Right lung (tissue), 5 donors: Measurements from ENCODE around the gene CXXC5. TPM values are rescaled to one million over a fixed set of nuclear protein-coding genes. Genes with fewer than 3 reads are reported as not detected.

Experiments
- DNase-seq, 2 donors: peaks; one replicate each; pipeline ENCODE4 v3.0.0-alpha.2; 2013
- polyA plus RNA-seq, 5 donors: library from polyadenylated mRNA; unstranded; fragments of 120-200 nt; gene quantifications; one replicate each; pipeline versions ENCODE4 v1.2.1 to v1.2.3, GENCODE V29; 2013; ENCODE audit warnings: inconsistent platforms in 1 of 5, low replicate concordance in 1 of 5; ENCODE audit not compliant: insufficient read length in 5 of 5, insufficient read depth in 1 of 5

Gene CXXC5
- polyA plus RNA-seq, 5 donors = 35.7 to 48.0 (median 40.1) TPM

DNA sequence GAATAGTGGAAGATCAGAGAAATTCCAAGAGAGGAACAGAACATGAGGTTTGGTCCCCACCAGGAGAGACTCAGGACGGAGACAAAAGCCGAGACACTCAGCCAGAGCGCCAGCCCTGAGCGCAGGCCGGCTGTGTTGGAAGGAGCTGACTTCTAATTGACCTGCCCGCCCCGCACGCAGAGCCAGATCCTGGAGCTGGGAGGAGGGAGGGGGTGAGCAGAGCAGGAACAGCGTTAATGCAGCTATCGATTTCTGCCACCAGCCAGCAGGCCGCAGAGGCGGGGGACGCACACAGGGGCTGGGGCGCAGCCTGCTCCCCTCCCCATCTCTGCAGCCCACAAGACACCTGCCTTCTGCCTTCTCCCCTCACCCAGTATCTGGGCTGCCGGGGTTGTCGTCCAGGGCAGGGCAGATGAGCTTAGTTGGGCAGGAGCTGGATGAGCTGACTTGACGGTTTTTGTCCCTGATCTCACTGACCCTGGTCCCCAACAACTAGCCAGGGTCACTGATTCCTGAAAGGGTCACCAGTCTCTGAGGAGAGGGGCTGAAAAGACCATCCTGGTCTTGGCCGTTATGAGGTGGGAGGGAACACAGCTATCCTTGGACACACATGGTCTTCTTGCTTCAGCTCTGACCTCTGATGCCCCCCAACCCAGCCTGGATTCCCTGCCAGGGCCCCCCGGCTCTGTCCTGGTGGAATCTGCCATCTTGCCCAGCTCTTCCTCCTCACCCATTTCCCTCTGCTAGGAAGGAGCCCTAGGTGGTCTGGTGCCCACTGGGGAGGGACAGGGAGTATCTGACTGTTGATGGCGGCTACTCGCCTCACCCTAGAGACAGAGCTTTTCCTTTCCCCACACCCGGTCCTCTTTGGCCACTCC is 29.8 kb downstream of the CXXC5 start:
- no peak for DNase-seq

DNA sequence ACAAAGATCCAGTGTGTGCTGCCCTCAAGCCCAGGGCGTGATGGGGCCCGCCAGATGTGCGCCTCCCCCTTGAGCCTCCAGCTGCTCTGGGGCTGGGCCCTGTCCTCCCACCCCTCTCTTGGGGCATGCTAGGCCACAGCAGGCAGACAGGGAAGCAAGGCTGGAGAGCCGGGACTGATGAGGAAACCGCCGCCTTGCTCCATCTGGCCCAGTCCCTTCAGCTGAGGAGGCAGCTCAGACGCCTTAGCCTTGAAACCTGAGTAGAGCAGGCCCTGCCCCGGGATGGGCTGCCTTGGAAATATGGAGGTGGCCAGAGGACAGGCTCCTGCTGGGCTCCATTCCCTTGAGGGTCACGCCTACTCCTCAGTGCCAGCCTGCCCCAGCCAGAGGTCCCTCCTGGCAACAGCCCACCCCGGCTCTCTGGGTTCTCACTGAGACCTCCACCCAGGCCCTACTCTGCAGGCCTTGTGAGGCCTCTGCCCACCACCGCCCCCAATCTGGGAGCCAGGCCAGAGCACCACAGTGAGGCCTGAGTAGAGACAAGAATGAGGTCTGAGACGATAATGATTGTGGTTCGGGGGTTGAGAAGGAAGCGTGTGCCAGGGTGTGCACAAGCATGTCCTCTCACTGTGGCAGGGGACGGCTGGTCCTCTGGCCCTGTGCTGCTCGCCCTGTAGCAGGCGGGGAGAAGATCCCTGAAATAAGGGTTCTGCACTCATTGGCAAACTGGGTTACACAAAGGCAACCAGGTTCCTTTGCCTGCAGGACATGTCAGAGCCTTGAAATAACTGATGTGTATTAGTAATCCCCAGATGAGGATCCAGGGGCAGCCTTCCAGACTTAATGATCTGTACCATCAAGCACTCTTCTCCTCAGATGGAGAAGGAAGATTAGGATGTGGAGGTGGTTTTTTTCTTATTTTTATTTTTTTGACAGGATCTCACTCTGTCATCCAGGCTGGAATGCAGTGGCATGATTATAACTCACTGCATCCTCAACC is 30.9 kb downstream of the CXXC5 start:
- no peak for DNase-seq

DNA sequence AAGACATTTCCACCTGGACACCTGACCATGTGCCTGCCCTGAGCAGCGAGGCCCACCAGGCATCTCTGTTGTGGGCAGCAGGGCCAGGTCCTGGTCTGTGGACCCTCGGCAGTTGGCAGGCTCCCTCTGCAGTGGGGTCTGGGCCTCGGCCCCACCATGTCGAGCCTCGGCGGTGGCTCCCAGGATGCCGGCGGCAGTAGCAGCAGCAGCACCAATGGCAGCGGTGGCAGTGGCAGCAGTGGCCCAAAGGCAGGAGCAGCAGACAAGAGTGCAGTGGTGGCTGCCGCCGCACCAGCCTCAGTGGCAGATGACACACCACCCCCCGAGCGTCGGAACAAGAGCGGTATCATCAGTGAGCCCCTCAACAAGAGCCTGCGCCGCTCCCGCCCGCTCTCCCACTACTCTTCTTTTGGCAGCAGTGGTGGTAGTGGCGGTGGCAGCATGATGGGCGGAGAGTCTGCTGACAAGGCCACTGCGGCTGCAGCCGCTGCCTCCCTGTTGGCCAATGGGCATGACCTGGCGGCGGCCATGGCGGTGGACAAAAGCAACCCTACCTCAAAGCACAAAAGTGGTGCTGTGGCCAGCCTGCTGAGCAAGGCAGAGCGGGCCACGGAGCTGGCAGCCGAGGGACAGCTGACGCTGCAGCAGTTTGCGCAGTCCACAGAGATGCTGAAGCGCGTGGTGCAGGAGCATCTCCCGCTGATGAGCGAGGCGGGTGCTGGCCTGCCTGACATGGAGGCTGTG is 32.4 kb downstream of the CXXC5 start:
- DNase-seq = no peak

DNA sequence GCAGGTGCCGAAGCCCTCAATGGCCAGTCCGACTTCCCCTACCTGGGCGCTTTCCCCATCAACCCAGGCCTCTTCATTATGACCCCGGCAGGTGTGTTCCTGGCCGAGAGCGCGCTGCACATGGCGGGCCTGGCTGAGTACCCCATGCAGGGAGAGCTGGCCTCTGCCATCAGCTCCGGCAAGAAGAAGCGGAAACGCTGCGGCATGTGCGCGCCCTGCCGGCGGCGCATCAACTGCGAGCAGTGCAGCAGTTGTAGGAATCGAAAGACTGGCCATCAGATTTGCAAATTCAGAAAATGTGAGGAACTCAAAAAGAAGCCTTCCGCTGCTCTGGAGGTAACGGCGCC is 32.9 kb downstream of the CXXC5 start:
- no peak for DNase-seq

DNA sequence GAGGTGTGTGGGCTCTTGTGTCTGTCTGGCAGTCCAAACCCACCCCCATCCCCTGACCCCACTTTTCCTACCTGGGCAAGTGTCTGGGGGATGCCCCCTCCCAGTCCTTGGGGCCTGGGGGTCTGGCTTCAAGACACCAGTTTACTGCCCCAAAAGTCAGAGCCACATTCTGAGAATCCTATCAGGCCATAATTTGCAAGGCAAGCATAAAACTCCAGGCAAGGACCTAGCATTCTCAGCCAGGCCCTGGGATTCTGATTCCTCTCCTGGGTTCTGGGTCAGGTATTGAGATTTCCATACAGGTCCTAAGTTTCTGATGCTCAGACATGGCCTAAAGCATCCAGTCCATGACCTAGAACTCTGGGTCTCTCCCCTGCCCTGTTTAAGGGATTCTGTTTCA is 33.3 kb downstream of the CXXC5 start:
- no peak for DNase-seq

DNA sequence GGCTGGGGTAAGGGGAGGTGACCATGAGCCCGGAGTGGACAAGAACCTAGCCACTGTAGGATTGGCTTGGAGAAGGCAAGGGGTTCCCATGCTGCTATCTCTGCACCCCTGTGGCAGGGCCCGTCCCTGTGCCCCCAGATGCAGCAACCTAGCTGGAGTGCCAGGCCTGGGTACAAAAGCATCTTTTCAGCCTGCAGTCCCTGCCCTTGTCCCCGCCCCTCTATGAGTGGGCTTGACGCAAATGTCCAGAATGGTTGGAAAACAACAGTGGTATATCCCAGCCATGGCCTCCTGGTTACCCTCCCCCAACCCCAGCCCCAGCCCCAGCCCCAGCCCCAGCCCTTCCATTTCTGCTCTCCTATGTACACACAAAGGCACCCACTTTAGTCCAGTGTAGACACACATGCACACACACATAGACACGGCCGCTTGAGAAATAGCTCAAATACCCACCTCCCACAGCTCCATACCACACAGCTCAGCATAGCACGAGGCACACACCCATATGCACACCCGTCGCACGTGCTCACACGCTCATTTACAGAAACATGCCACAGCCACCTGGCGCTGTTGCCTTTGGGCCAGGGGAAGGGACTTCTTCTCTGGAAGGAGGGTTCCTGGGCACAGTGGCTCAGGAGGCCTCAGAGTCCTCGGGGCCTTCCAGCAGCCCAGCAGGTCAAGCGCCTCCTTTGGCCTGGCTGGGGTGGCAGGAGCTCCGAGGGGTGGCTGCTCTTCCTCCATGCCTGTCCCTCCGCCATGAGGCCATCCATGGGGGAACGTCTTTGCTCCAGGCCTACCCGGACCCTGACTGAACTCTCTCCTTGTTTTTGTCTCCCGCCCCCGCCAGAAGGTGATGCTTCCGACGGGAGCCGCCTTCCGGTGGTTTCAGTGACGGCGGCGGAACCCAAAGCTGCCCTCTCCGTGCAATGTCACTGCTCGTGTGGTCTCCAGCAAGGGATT is 34.1 kb downstream of the CXXC5 start:
- no peak for DNase-seq

DNA sequence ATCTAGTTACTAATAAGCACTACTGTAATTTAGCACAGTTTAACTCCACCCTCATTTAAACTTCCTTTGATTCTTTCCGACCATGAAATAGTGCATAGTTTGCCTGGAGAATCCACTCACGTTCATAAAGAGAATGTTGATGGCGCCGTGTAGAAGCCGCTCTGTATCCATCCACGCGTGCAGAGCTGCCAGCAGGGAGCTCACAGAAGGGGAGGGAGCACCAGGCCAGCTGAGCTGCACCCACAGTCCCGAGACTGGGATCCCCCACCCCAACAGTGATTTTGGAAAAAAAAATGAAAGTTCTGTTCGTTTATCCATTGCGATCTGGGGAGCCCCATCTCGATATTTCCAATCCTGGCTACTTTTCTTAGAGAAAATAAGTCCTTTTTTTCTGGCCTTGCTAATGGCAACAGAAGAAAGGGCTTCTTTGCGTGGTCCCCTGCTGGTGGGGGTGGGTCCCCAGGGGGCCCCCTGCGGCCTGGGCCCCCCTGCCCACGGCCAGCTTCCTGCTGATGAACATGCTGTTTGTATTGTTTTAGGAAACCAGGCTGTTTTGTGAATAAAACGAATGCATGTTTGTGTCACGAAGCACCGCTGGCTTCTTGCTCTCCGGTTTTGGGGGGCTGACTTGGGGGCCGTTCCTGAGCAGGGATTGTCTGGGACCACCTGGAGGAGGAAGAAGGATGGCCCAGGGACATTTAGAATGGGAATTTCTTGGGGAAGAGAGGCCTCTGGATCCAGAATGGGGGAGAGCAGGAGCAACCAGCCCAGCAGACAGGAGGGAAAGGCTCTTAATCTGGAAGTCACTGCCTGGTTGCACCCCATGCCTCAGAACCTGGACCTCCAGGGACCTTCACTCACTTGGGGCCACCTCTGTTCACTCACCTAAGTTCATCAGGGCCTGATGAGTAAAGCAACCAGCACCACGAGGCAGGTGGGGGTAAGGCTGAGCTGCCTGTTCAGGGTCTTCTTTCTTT is 35.4 kb downstream of the CXXC5 start:
- no peak for DNase-seq

DNA sequence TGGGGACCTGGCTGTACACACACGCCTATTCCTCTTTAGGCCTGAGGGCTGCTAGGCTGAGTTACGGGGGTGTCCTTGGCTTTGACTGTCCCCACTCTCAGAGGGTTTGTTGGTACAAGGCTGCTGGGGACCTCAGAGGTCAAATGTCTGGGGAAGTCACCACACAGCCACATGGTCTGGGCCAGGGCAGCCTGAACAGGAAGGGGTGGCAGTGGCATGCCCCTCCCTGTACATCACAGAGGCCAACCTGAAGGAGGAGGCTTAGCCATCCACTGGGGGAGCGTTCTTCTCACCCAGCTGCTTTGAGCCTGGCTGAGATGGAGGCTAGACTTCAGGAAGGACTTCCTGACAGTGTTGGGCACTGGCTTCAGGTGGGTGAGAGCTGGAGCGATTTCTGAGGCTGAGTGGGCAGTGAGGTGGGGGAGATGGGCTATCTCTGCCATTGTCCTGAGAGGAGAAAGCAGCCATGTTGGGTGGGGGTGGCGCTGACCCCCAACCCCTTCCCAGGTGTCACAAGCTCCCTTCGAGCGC is 36.3 kb downstream of the CXXC5 start:
- no peak for DNase-seq

DNA sequence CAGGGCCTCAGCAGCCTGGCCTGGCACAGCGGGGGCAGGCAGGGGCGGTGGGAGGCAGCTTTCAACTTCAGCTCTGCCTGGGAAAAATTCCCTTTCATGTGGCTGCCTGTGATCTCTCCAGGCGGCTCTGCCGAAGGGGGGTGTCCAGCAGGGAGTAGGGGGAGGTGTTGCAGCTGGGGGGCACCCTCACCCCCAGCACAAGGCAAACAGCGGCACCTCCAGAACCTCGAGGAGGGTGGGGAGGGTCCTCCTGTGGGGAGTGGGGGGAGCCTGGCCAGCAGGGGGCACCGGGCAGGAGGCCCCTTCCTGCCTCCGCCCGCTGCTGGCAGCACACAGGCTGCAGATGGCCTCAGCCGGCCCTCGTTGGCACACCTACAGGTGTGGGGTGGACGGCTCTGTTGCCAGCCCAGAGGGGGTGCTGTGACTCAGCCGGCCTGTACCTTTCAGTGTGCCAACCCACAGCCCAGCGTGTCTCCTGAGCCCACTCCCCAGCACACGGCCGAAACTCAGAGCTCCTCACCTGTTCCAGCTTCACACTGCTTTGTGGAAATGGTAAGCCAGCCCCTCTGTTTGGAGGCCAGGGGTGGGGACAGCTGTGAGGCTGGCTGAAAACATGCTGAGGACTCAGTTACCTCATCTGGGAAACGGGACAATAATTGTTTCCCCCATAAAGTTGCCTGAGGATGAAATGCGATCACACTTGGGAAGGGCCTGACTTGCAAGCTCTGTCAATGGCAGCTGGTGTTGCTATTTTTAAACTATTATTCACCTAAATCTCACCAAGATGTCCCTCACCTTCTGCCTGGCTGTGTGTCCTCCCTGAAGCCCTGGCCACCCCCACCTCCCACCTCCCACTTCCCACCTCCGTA is 37.0 kb downstream of the CXXC5 start:
- DNase-seq = no peak

DNA sequence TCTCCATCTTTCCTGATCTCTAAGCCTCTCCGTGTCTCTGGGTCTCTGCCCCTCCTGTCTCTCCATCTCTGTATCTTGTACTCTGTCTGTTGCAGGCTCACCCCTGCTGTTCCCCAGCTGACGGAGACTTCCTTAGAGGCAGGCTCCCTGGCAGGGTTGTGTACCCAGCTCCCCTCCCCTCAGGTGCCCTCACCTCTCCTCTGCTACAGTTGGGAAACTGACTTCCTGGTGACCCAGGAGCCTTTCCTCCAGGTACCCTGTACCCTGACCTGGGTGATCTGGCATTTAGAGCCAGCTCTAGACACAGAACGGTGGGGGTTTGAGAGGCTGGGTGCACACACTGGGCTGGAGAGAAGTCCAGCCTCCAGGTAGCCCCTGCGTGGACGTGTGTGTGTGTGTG is 37.7 kb downstream of the CXXC5 start:
- DNase-seq = no peak

DNA sequence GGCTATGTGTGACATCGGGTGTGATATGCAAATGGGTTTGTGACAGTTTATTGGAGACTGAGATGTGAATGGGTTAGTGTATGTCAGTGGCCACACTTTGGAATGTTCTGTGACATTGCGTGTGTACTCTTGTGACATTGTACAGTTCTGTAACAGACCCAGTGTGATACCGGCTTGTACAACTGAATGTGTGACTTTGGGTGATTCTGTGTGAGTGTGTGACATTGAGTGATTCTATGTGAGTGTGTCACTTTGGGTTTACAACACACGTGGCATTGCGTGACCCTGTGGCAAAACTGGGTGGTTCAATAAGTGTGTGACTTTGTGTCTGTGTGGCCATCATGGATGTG is 38.2 kb downstream of the CXXC5 start:
- no peak for DNase-seq

DNA sequence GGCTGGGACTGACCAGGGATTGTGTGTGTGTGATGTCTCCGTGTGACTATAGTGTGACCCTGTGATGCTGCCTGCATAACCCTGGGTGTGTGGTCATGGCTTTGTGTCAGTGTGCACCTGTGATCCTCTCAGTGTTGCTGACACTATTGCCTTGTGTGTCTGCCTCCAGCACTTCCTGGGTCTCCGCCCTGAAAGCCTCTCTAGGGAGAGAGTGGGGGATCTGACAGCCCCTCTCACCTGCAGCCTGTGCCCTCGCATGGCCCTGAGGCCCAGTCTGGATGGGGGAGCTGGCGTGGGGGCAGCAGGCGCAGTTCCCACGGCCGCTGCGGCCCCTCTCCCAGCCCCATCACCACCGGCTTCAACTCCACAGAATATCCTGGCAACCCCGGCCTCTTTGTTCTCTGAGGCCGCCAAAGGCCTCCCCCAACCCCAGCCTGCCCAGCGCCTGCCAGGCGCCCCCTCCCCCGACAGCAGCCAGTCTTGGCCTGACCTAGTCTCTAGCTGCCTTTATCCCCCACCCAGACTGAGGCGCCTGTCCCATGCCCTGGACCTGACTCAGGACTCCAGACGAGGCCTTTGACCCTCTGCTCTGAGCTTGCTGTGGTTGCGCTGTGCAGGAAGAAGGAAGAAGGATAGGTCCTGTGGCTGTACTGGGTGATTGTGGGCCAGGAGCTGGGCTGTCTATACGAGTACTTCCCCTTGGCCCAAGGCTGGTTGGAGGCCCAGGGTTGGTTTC is 38.7 kb downstream of the CXXC5 start:
- DNase-seq = no peak

DNA sequence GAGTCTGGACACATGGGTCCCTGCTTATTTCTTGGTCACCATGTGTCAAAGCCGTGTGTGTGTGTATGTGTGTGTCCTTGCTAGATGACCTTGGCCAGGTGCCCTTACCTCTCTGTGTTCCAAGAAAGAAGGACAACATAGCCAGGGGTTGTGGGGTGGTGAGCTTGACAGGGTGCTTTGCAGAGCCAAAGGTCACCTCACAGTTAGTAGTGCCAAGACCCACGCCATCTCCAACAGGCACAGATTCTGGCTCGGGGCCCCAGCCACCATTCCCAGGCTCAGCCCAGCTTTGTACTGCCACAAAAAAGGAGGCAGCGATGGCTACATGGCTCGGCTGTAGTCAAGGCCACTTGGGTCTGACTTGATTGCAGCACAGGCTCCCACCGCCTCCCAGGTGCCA is 39.5 kb downstream of the CXXC5 start:
- no peak for DNase-seq

DNA sequence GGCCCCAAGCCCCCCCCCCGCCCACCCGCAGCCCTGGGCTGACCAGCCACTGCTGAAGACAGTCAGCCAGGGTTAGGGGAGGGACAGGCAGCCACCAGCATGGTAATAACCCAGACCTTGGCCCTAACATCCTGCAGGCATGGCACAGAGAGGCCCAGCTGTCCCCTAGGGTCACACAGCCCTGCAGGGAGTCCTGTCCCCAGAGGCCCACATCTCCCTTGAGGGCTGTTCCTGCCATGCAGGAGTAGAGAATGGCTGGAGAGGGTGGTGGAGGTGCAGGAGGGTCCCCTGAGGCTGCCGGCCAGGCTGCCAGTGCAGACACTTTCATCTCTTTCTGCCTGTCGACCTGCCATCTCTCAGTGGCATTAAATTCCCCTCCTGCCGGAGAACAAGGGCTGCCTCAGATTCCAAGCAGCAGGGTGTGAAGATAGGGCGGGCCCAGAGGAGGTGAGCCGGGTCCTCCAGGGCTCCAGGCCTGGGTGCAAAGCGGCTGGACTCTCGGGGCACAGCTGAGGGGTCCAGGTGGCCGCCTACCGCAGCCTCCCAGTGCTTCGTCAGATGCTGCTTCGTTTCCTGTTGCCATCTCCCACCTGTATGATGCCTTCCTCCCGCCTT is 40.0 kb downstream of the CXXC5 start:
- DNase-seq = no peak

DNA sequence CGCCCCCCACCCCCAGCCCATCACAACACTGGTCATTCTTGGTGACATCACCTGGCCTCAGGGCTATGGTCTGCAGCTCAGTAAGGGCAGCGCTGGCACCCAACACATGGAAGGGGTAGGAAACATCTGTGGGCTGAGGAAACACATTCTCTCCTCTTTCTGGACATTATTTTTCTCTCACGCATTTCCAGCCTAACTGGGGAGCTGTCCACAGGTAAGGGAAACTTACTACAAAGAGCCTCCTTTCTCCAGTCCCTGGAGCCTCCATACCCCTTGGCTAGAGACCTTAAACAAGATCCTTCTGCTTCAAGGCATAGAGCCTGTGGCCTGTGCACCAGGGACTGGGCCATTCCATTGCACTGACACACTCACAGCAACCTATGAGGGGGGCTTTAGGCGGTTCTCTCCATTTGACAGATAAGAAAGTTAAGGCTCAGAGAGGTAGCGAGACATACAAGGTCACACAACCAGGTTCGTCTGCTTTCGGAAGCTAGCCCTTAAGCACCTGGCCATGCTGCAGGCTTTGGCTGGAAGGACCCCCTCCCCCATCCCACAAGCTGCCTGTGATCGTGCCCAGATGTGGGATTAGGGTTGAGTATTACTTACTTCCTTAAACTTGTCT is 40.7 kb downstream of the CXXC5 start:
- no peak for DNase-seq

DNA sequence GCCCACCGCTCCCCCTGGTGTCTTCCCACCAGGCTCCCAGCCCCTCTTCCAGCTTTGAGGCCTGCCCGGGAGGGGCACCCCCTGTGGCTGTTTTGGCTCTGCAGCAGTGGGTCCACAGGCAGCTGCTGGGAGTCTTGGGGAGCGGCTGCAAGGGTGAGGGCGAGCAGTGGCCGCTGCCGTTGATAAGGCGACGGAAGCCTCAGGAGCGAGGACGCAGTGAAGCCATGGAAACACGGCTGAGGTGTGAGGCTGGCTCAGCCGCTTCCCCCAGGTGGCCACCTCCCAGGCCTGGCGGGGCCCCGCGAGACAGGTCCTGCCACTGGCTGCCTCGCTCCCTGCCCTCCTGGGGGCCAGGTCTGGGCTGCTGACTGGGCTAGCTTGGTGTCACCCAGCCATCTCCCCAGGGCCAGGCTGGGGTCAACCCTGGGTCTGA is 41.5 kb downstream of the CXXC5 start:
- DNase-seq = no peak
